ENCODE results near the gene IRX3. TPM values are rescaled to one million over a fixed set of nuclear protein-coding genes. Genes with fewer than 3 reads are reported as not detected.

Gene IRX3
- total RNA-seq, 1 experiment from 2014 or later, result 2.4 TPM

DNA sequence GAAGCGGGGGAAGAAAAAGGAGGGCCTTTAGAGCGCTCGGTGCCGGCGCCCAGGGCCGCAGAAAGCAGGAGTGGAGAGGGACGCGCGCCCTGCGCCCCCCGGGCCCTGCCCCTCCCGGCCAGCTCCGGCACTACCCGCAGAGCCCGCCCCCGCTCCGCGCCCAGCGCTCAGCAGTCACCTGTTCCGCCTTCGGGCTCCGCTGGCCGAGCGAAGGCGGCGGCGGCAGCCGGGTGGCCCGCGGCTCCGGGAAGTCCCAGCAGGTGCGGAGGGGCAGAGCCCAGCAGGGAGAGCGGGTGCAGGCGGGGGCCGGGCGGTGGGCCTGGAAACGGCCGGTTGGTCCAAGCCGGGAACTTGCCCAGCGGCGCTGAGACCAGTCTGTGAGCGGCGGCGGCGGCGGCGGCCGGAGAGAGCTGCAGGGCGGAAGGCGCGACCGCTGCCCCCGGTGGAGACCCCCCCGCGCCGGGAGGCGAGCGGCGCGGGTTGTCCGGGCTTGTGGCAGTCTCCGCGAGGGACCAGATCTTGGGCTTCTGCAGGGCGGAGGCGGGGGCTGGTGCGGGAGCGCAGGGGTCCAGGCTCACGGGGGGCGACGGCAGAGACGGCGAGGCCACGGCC is 2.2 kb downstream of the IRX3 start:
- Histone ChIP-seq H3K27me3 (ENCODE audit: insufficient read depth, low read length) (peaks cover 68% of the 10 kb centered on the region), H4K91ac (ENCODE audit: insufficient read length, low read depth, low read length) (no peak overlapping the region), H2BK5ac (ENCODE audit: insufficient read length, low read length) (no peak overlapping the region), H2AFZ (ENCODE audit: low read length) (no peak overlapping the region), H3K56ac (ENCODE audit: insufficient read length, low read depth, low read length) (no peak overlapping the region), H3K79me1 (ENCODE audit: insufficient read depth, low read depth, low read length, poor library complexity, severe bottlenecking) (no peaks in the 10 kb centered on the region), H4K20me1 (ENCODE audit: control insufficient read depth, insufficient read depth, insufficient read length) (no peaks in the 10 kb centered on the region), H4K8ac (replicated peaks; ENCODE audit: insufficient read length, low read depth, low read length) (no peak overlapping the region), H2BK12ac (ENCODE audit: insufficient read length, low read depth, low read length) (no peak overlapping the region), H3K18ac (ENCODE audit: insufficient read length, low read depth, low read length) (no peak overlapping the region), H2BK15ac (ENCODE audit: low read depth, low read length) (no peak overlapping the region), H3K27ac (ENCODE audit: insufficient read length, low read depth, low read length) (no peak overlapping the region), H3K14ac (ENCODE audit: insufficient read depth, low read length) (no peak overlapping the region; the same call in 1 of the 2 replicates), H2BK20ac (ENCODE audit: low read depth, low read length, poor library complexity, severe bottlenecking) (no peak overlapping the region), H3K9ac (ENCODE audit: extremely low read depth, insufficient read length, low read length) (no peak overlapping the region), H4K5ac (ENCODE audit: insufficient read length, low read depth, low read length) (no peak overlapping the region), H3K4me2 (ENCODE audit: insufficient read depth, insufficient read length, low read length) (peak overlapping the region; percentile 41), H3K4me1 (ENCODE audit: insufficient read depth, low read length) (no peaks in the 10 kb centered on the region), H3K23me2 (ENCODE audit: insufficient read length, low read depth, low read length, poor library complexity, severe bottlenecking) (peaks cover 32% of the 10 kb centered on the region), H3K9me3 (ENCODE audit: control insufficient read depth, low read depth, low read length) (no peaks in the 10 kb centered on the region), H2BK120ac (ENCODE audit: low read depth, low read length, poor library complexity, severe bottlenecking) (no peak overlapping the region), H3T11ph (ENCODE audit: low read length) (no peak overlapping the region), H3K79me2 (ENCODE audit: insufficient read depth, low read length) (no peaks in the 10 kb centered on the region), H3K23ac (ENCODE audit: insufficient read length, low read depth, low read length) (no peak overlapping the region), H3K4ac (ENCODE audit: low read depth, low read length) (no peak overlapping the region), H2AK5ac (ENCODE audit: insufficient read length, low read length) (no peak overlapping the region)
- peak overlapping the region; percentile 60 to 79 for H3K4me3 Mint-ChIP-seq
- H3K27ac Mint-ChIP-seq, result no peak overlapping the region
- TF ChIP-seq, protein P1, sequence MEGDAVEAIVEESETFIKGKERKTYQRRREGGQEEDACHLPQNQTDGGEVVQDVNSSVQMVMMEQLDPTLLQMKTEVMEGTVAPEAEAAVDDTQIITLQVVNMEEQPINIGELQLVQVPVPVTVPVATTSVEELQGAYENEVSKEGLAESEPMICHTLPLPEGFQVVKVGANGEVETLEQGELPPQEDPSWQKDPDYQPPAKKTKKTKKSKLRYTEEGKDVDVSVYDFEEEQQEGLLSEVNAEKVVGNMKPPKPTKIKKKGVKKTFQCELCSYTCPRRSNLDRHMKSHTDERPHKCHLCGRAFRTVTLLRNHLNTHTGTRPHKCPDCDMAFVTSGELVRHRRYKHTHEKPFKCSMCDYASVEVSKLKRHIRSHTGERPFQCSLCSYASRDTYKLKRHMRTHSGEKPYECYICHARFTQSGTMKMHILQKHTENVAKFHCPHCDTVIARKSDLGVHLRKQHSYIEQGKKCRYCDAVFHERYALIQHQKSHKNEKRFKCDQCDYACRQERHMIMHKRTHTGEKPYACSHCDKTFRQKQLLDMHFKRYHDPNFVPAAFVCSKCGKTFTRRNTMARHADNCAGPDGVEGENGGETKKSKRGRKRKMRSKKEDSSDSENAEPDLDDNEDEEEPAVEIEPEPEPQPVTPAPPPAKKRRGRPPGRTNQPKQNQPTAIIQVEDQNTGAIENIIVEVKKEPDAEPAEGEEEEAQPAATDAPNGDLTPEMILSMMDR (conservative IDR thresholded peaks at IDR 0.05), result no peak
- peaks cover 91% of the 10 kb centered on the region for H3K27me3 Mint-ChIP-seq (ENCODE audit: low read depth)
- peak; percentile 52 for DNase-seq
- no CpG with 5 or more reads among the region's 73 CpGs for WGBS (ENCODE audit: extremely low coverage, insufficient read length, low lambda C conversion rate)
- H3K36me3 Mint-ChIP-seq (ENCODE audit: insufficient read depth in 1 of 3, low read depth in 3 of 3), result no peaks in the 10 kb centered on the region; a peak in 1 of 7 replicates
- H3K4me1 Mint-ChIP-seq, result peaks cover 25 to 43% of the 10 kb centered on the region in 2 experiments
- no peaks in the 10 kb centered on the region; a peak in 1 of 5 replicates for H3K9me3 Mint-ChIP-seq
